ENCODE results near the gene KCNIP1.

DNA sequence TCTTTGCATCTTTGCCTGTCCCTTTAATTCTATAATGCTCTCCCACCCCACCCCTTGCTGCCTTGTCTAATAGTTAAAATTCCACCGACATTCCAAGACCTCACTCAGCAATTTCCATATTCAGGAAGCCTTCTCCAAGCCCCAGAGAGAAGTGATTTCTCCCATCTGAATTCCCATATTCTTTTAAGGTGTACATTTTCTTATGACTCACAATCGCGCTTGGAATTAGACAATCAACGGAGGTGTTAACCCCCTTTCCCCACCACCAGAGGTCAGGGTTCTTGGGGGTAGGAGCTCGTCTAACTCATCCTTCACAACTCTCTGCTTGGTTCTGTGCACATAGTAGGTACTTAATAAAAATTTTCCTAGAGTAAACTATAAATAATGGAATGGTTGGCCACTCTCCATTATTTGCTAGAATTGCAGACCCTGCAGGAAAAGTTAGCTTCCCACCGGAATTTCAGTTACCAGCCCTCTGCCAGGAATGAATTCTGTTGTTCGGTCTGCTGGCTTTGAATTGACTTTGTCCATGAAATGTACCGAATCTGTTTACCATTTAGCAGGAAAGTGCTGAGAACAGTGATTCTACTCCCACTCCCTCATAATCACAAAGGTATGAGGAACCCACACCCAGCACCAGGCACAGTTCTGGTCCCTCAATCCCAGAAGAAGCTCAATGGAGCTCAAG lies 5.0 kb downstream of the KCNIP1 start:
- TF ChIP-seq JUND (IDR thresholded peaks at IDR 0.05) (no peak), SMC3 (IDR thresholded peaks at IDR 0.05; ENCODE audit: low read depth, low read length) (no peak), CTCF (IDR thresholded peaks at IDR 0.05) (peak; percentile 22; the same call in 1 of the 2 replicates), REST (IDR thresholded peaks at IDR 0.05; ENCODE audit: low read depth, low read length) (no peak), EP300 (IDR thresholded peaks at IDR 0.05; ENCODE audit: borderline replicate concordance in 1 of 2, low read depth in 1 of 2, low read length in 1 of 2) (no peak), TCF12 (IDR thresholded peaks at IDR 0.05) (no peak), RAD21 (IDR thresholded peaks at IDR 0.05; ENCODE audit: low read length) (no peak), MXI1 (IDR thresholded peaks at IDR 0.05; ENCODE audit: low read depth, low read length) (no peak), POLR2AphosphoS5 (IDR thresholded peaks at IDR 0.05; ENCODE audit: low read depth, low read length) (no peak), RCOR1 (IDR thresholded peaks at IDR 0.05; ENCODE audit: low read length) (no peak), FOXM1 (IDR thresholded peaks at IDR 0.05; ENCODE audit: low read depth) (no peak), TAF1 (IDR thresholded peaks at IDR 0.05; ENCODE audit: borderline replicate concordance, low read depth, low read length) (no peak), ELF1 (IDR thresholded peaks at IDR 0.05) (no peak)
- TF ChIP-seq, protein P1, sequence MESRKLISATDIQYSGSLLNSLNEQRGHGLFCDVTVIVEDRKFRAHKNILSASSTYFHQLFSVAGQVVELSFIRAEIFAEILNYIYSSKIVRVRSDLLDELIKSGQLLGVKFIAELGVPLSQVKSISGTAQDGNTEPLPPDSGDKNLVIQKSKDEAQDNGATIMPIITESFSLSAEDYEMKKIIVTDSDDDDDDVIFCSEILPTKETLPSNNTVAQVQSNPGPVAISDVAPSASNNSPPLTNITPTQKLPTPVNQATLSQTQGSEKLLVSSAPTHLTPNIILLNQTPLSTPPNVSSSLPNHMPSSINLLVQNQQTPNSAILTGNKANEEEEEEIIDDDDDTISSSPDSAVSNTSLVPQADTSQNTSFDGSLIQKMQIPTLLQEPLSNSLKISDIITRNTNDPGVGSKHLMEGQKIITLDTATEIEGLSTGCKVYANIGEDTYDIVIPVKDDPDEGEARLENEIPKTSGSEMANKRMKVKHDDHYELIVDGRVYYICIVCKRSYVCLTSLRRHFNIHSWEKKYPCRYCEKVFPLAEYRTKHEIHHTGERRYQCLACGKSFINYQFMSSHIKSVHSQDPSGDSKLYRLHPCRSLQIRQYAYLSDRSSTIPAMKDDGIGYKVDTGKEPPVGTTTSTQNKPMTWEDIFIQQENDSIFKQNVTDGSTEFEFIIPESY (IDR thresholded peaks at IDR 0.05; ENCODE audit: borderline replicate concordance, low read depth), result no peak

Data from SK-N-SH (cell line).